ENCODE measurements around the gene RCC1.

DNA sequence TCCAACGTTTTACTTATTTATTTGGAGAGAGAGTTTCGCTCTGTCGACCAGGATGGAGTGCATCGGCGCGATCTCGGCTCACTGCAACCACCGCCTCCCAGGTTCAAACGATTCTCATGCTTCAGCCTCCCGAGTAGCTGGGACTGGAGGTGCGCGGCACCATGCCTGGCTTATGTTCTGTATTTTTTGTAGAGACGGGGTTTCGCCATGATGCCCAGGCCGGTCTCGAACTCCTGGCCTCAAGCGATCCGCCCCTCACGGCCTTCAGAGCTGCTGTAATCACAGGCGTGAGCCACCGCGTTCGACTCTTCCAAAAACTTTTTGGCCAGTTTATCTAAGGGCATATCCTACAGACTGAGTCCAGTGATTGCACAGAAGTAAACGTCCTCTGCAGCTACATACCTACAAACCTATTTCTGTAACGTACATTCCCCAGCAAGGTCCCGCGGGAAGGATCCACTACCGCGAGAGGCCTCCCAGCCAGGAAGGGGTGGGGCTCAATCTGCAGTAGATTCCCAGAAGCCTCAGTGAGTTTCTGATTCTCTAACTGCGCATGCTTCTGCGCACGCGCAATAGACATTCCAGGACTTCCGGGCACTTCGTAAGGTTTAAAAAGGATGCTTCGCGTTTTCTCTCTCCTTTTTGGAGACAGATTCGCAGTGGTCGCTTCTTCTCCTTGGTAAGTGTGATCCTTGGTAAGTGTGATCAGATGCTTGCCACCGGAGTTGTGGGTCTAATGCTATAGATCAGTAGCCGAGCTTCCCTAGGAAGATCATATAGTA is at the start of gene RCC1:
- TF ChIP-seq, protein P1, sequence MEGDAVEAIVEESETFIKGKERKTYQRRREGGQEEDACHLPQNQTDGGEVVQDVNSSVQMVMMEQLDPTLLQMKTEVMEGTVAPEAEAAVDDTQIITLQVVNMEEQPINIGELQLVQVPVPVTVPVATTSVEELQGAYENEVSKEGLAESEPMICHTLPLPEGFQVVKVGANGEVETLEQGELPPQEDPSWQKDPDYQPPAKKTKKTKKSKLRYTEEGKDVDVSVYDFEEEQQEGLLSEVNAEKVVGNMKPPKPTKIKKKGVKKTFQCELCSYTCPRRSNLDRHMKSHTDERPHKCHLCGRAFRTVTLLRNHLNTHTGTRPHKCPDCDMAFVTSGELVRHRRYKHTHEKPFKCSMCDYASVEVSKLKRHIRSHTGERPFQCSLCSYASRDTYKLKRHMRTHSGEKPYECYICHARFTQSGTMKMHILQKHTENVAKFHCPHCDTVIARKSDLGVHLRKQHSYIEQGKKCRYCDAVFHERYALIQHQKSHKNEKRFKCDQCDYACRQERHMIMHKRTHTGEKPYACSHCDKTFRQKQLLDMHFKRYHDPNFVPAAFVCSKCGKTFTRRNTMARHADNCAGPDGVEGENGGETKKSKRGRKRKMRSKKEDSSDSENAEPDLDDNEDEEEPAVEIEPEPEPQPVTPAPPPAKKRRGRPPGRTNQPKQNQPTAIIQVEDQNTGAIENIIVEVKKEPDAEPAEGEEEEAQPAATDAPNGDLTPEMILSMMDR (IDR thresholded peaks at IDR 0.05) = no peak
- TF ChIP-seq EP300 (IDR thresholded peaks at IDR 0.05) (peak in 1 of 4 donors; percentile 55), POLR2A (IDR thresholded peaks at IDR 0.05) (peak; percentile 93 to 94), POLR2AphosphoS5 (IDR thresholded peaks at IDR 0.05) (peak; percentile 97 to 99 (median 98))
